Measurements from ENCODE around the gene FFAR1. TPM values are rescaled to one million over a fixed set of nuclear protein-coding genes. Genes with fewer than 3 reads are reported as not detected.

FFAR1 gene
- polyA plus RNA-seq, 1 donor from 2014 or later: not detected

GRCh38 chr19:35363711-35364425 lies 16.2 kb downstream of the FFAR1 start:
- Histone ChIP-seq H3K4me3 (ENCODE audit: low read length) (no peak overlapping the region), H3K9me2 (ENCODE audit: insufficient read depth, low read length) (no peaks in the 10 kb centered on the region), H3K27me3 (ENCODE audit: insufficient read depth, low read depth, low read length) (no peaks in the 10 kb centered on the region), H3K9me3 (ENCODE audit: low read length) (no peaks in the 10 kb centered on the region), H3K4me2 (ENCODE audit: low read length) (no peak overlapping the region), H4K20me1 (ENCODE audit: insufficient read depth) (no peaks in the 10 kb centered on the region), H3K36me3 (ENCODE audit: insufficient read depth, low read length) (no peaks in the 10 kb centered on the region), H2AFZ (ENCODE audit: low read depth, low read length) (no peak overlapping the region), H3K27ac (ENCODE audit: low read length) (no peak overlapping the region), H3F3A (ENCODE audit: insufficient read depth, low read length, poor library complexity, severe bottlenecking) (no peaks in the 10 kb centered on the region), H3K9ac (ENCODE audit: low read length) (no peak overlapping the region), H3K79me2 (replicated peaks; ENCODE audit: insufficient read depth, low read length) (no peaks in the 10 kb centered on the region)
- TF ChIP-seq POLR2AphosphoS5 (IDR thresholded peaks at IDR 0.05) (no peak), REST (IDR thresholded peaks at IDR 0.05; ENCODE audit: borderline replicate concordance) (no peak), CTCF (IDR thresholded peaks at IDR 0.05; ENCODE audit: poor library complexity, severe bottlenecking) (no peak), TAF1 (IDR thresholded peaks at IDR 0.05; ENCODE audit: low read depth) (no peak), MXI1 (conservative IDR thresholded peaks at IDR 0.05; ENCODE audit: poor library complexity, severe bottlenecking) (no peak), EZH2 (IDR thresholded peaks at IDR 0.05; ENCODE audit: borderline replicate concordance, insufficient read depth, low read length, poor library complexity, severe bottlenecking) (no peak), EP300 (conservative IDR thresholded peaks at IDR 0.05; ENCODE audit: poor library complexity, severe bottlenecking) (no peak), RAD21 (conservative IDR thresholded peaks at IDR 0.05) (no peak), SMC3 (conservative IDR thresholded peaks at IDR 0.05; ENCODE audit: poor library complexity) (no peak)

GRCh38 chr19:35365303-35365702 lies 17.6 kb downstream of the FFAR1 start:
- Histone ChIP-seq H3K4me3 (ENCODE audit: low read length) (no peak overlapping the region), H3K36me3 (ENCODE audit: insufficient read depth, low read length) (no peaks in the 10 kb centered on the region), H4K20me1 (ENCODE audit: insufficient read depth) (no peaks in the 10 kb centered on the region), H3K4me2 (ENCODE audit: low read length) (no peak overlapping the region), H3K9me2 (ENCODE audit: insufficient read depth, low read length) (no peaks in the 10 kb centered on the region), H3K27ac (ENCODE audit: low read length) (no peak overlapping the region), H3F3A (ENCODE audit: insufficient read depth, low read length, poor library complexity, severe bottlenecking) (no peaks in the 10 kb centered on the region), H3K9me3 (ENCODE audit: low read length) (no peaks in the 10 kb centered on the region), H3K27me3 (ENCODE audit: insufficient read depth, low read depth, low read length) (no peaks in the 10 kb centered on the region), H3K9ac (ENCODE audit: low read length) (no peak overlapping the region), H2AFZ (ENCODE audit: low read depth, low read length) (no peak overlapping the region), H3K79me2 (replicated peaks; ENCODE audit: insufficient read depth, low read length) (no peaks in the 10 kb centered on the region)
- TF ChIP-seq POLR2AphosphoS5 (IDR thresholded peaks at IDR 0.05): no peak
- no peak for TF ChIP-seq TAF1 (IDR thresholded peaks at IDR 0.05; ENCODE audit: low read depth)
- TF ChIP-seq EZH2 (IDR thresholded peaks at IDR 0.05; ENCODE audit: borderline replicate concordance, insufficient read depth, low read length, poor library complexity, severe bottlenecking): no peak
- TF ChIP-seq REST (IDR thresholded peaks at IDR 0.05; ENCODE audit: borderline replicate concordance): no peak
- TF ChIP-seq EP300 (conservative IDR thresholded peaks at IDR 0.05; ENCODE audit: poor library complexity, severe bottlenecking): no peak
- TF ChIP-seq RAD21 (conservative IDR thresholded peaks at IDR 0.05): no peak
- no peak for TF ChIP-seq MXI1 (conservative IDR thresholded peaks at IDR 0.05; ENCODE audit: poor library complexity, severe bottlenecking)
- TF ChIP-seq CTCF (IDR thresholded peaks at IDR 0.05; ENCODE audit: poor library complexity, severe bottlenecking): no peak
- no peak for TF ChIP-seq SMC3 (conservative IDR thresholded peaks at IDR 0.05; ENCODE audit: poor library complexity)

Data from neural cell (in vitro differentiated cells).